SJCRH30 (cell line): ENCODE results near the gene ZNF230. TPM values are rescaled to one million over a fixed set of nuclear protein-coding genes. Genes with fewer than 3 reads are reported as not detected.

Source experiments
- DNase-seq, 2 experiments: peaks; one replicate each; pipeline ENCODE4 v3.0.0-alpha.2; 2015 to 2020
- H3K27ac ChIP-seq: fragments of 250-450 bp; sonication (Bioruptor Pico); 2 replicates; pipeline ENCODE4 v1.5.1; 2020; ENCODE audit warnings: mild to moderate bottlenecking, moderate library complexity
- H3K27me3 ChIP-seq: fragments of 250-450 bp; sonication (Bioruptor Pico); 2 replicates; pipeline ENCODE4 v1.5.1; 2020; ENCODE audit warnings: mild to moderate bottlenecking, moderate library complexity
- H3K36me3 ChIP-seq: fragments of 250-450 bp; sonication (Bioruptor Pico); 2 replicates; pipeline ENCODE4 v1.5.1; 2020; ENCODE audit warnings: mild to moderate bottlenecking, moderate library complexity
- H3K4me1 ChIP-seq: fragments of 250-450 bp; sonication (Bioruptor Pico); 2 replicates; pipeline ENCODE4 v1.5.1; 2020; ENCODE audit warnings: mild to moderate bottlenecking, moderate library complexity
- H3K4me3 ChIP-seq: fragments of 250-450 bp; sonication (Bioruptor Pico); 2 replicates; pipeline ENCODE4 v1.5.1; 2020; ENCODE audit warnings: mild to moderate bottlenecking, moderate library complexity
- H3K9me3 ChIP-seq: fragments of 250-450 bp; sonication (Bioruptor Pico); replicated peaks from 2 replicates; pipeline ENCODE4 v1.5.1; 2020; ENCODE audit warnings: mild to moderate bottlenecking, moderate library complexity
- total RNA-seq: library from RNA; depleted of rRNA; stranded (reverse); fragments of >200 nt; shearing (Covaris generic); gene quantifications from 2 replicates; pipeline ENCODE4 v1.2.3, GENCODE V29; 2014; rRNA removed

The ZNF230 gene
- total RNA-seq, result 6.0 and 6.5 TPM in 2 replicates

DNA sequence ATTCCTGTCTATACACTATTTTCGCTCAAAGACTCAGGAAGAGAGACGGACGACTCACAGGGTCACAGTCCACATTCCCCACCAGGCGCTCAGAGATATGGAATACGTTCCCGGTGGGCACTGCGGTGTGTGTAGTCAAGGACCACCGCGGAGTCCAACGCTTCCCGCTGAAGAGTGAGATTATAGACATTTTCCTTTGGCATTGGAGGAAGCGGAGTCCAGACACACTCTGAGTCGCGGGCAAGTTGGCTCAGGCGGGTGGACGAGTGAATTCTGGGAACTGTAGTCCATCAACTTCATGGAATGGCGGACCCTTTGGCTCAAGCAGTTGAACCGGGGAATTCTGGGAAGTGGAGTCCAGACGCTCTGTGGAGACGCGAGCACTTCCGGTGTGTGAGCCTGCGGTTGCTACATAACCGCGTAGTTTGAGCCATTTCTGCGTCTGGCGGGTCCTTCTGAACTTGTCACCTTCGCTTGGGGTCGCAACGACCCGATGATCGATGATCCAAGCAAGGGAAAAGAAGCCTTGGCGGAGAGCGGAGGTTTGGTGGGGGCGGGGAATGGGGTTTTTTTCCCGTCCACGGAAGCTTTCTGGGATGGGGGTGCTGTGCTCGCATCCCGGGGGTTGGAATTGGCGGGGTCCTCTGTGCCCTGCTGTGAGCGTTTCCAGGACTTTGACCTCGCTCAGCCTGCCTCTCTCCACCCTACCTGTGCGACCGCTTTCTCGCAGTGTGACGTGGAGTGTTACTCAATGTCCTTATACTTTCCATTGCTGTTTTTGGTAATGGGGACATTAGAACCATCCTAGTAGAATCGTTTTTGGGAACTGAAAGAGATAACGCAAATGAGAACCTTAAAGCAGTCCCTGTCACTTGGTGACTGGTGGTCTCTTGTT, at the start of gene ZNF230:
TSS of gene ZNF230 (plus strand) at position 392 of the 895 bp plus-strand sequence. CDS start 4,122 bp downstream, outside the sequence.
- Histone ChIP-seq H3K27ac (peak within 1 kb of the TSS; percentile 30; the same call in 1 of the 2 replicates), H3K4me3 (peak within 1 kb of the TSS; percentile 83), H3K36me3 (peaks cover 8% of the 10 kb centered on the region), H3K4me1 (no peaks in the 10 kb centered on the region; the same call in 1 of the 2 replicates), H3K9me3 (no peaks in the 10 kb centered on the region), H3K27me3 (no peaks in the 10 kb centered on the region)
- DNase-seq, result peak; percentile 92 to 97

DNA sequence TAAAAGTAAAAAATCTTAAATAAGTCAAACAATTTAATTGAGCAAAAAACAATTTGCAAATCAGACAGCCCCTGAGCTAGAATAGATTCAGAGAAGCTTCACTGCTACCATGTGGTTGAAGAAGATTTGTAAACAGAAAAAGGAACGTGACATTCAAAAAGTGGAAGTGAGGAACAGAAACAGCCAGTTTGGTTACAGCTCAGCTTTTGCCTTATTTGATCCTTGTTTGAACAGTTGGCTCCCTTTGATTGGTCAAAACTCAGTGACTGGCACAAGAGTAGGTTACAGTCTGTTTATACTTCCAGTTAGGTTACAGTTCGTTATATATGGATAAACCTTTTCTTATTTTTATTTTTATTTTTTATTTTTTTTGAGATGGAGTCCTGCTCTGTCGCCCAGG, 45.9 kb upstream of the ZNF230 start:
- Histone ChIP-seq H3K4me1 (no peaks in the 10 kb centered on the region), H3K9me3 (peaks cover 9% of the 10 kb centered on the region; the same call in 1 of the 2 replicates), H3K36me3 (no peaks in the 10 kb centered on the region), H3K27ac (no peak overlapping the region), H3K27me3 (no peaks in the 10 kb centered on the region), H3K4me3 (no peak overlapping the region)
- DNase-seq, result no peak

DNA sequence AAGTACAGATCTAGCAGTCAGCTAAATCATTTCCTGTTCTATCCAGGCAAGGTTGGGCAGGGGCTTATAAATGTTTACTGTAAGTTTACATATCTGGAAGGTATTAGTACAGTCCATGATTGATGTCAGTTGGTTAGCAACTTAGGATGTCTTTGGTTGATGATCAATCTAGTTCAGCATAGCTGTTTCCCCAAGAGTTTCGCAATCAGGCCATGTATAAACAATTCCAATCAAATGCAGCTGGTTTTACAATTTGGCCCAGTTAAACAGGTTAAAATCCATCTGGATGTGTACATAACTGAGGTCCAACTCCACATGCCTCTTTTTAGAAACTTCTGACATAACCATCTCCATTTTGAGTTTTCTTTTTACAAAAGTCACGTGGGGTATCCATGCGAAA, 44.9 kb upstream of the ZNF230 start:
- Histone ChIP-seq H3K36me3 (peaks cover 3% of the 10 kb centered on the region), H3K4me3 (no peak overlapping the region), H3K4me1 (no peaks in the 10 kb centered on the region), H3K9me3 (peaks cover 15% of the 10 kb centered on the region), H3K27ac (no peak overlapping the region), H3K27me3 (no peaks in the 10 kb centered on the region)
- DNase-seq, result no peak

DNA sequence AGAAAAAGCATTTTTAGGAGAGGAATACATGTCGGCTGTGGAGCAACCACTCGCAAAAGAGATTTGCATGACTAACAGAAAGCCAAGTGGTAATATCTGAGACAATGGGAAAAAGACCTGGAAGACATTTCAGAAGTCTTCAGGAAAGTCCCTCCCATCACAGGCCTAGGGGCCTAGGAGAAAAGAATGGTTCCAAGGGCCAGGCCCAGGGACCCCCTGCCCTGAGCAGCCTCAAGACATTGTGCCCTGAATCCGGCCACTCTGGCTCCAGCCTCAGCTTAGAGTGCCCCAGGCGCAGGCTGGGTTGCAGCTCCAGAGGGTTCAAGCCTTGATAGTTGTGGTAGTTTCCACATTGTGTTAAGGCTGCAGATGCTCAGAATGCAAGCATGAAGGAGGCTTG, 42.3 kb upstream of the ZNF230 start:
- no peaks in the 10 kb centered on the region for H3K27me3 ChIP-seq
- peaks cover 15% of the 10 kb centered on the region for H3K9me3 ChIP-seq
- no peak overlapping the region for H3K4me3 ChIP-seq
- DNase-seq, result no peak
- peaks cover 24% of the 10 kb centered on the region for H3K36me3 ChIP-seq
- no peaks in the 10 kb centered on the region for H3K4me1 ChIP-seq
- no peak overlapping the region for H3K27ac ChIP-seq

DNA sequence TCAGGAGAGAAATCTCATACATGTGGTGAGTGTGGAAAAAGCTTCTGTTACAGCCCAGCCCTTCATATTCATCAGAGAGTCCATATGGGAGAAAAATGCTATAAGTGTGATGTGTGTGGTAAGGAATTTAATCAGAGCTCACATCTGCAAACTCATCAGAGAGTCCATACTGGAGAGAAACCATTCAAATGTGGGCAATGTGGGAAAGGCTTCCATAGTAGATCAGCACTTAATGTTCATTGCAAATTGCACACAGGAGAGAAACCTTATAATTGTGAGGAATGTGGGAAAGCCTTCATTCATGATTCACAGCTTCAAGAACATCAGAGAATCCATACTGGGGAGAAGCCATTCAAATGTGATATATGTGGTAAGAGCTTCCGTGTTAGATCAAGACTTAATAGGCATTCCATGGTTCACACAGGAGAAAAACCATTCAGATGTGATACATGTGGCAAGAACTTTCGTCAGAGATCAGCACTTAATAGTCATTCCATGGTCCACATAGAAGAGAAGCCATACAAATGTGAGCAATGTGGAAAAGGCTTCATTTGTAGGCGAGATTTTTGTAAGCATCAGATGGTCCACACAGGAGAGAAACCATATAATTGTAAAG, 36.6 kb upstream of the ZNF230 start:
- H3K4me1 ChIP-seq, result 0 out of 2 replicates have a peak, but pooled peaks cover 2% of the 10 kb centered on the region
- DNase-seq, result no peak
- no peaks in the 10 kb centered on the region for H3K27me3 ChIP-seq
- peaks cover 38% of the 10 kb centered on the region for H3K9me3 ChIP-seq
- H3K36me3 ChIP-seq, result peaks cover 78% of the 10 kb centered on the region
- no peak overlapping the region for H3K27ac ChIP-seq
- H3K4me3 ChIP-seq, result no peak overlapping the region

DNA sequence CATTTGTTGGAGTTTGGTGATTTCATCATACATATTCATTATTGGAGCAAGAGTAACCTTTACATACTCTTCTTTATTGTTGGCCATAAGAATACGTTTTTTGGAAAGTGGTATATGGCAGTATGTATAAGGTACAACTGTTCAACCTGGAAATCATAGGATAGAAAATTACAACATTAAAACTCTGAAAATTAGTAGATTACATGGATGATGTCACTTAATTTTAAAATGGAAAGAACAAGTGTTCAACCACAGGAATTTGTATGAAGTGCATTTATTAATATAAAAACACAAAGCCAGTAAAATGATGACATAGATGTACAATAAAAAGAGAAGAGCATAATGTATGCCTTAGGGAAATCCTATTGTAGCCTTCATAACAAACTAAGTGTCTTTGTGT, 26.0 kb upstream of the ZNF230 start:
- Histone ChIP-seq H3K4me3 (no peak overlapping the region), H3K9me3 (no peaks in the 10 kb centered on the region; the same call in 1 of the 2 replicates), H3K4me1 (no peaks in the 10 kb centered on the region), H3K27me3 (no peaks in the 10 kb centered on the region), H3K27ac (no peak overlapping the region), H3K36me3 (no peaks in the 10 kb centered on the region)
- no peak for DNase-seq

DNA sequence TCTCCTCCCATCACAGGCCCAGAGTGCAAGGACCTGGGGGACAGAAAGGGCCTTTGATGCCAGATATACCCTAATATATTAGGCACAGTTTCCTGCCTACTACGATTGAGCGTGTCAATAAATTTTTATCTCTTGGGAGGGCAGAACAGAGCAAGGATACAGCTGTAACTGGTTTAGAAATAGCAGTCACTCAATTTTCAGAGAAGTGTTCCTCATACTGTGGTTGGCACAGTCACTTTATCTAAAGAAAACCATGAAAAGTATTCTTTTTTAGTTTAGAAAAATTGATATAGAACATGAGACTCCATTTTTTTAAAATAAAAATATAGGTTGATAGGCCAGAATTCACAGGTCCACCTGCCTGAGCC, 19.2 kb upstream of the ZNF230 start:
- H3K4me3 ChIP-seq, result peak overlapping the region; percentile 77
- H3K4me1 ChIP-seq, result 0 out of 2 replicates have a peak, but pooled peaks cover 2% of the 10 kb centered on the region
- no peak overlapping the region for H3K27ac ChIP-seq

DNA sequence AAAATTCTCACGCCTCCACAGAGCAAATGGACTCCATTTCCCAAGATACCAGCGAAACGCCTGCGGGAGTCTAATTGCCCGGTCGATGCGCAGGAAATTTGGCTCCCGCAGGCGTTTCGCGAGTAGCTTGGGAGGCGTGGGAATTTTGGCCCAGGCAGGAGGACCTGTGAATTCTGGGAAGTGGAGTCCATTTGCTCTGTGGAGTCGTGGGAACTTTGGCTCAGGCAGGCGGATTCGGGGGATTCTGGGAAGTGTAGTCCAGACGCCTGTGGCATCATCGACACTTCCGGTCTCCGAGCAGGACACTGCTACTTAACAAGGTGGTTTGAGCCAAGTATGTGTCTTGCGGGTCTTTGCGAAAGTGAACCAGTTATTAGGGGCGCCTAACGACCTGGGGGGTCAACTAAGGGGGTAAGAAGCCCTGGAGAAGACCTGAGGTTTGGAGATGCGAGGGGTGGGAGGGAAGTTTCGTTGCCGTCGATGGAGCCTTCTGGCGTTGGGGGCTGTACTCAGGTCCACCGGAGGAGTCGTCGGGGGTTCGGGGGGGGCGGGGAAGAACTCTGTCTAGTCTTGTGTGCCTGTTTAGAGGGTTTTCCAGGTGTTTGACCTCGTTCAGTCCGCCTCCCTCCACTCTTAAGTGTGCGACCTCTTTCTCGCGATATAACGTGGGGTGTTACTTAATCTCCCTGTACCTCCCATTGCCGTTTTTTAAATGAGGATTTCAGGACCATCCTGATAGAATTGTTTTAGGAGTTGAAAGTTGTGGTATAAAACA, 18.7 kb upstream of the ZNF230 start, which contains the start of gene ZNF155:
TSS of gene ZNF155 (plus strand) at position 277 of the 775 bp plus-strand sequence. CDS start 4,356 bp downstream, outside the sequence.
- peak within 1 kb of the TSS; percentile 77 for H3K4me3 ChIP-seq
- no peaks in the 10 kb centered on the region for H3K9me3 ChIP-seq
- H3K4me1 ChIP-seq, result 0 out of 2 replicates have a peak, but pooled peaks cover 2% of the 10 kb centered on the region
- peak; percentile 96 to 98 for DNase-seq
- H3K27ac ChIP-seq, result peak within 1 kb of the TSS; percentile 25; the same call in 1 of the 2 replicates
- H3K27me3 ChIP-seq, result no peaks in the 10 kb centered on the region
- no peaks in the 10 kb centered on the region; the same call in 1 of the 2 replicates for H3K36me3 ChIP-seq

More for the DNA sequence above, 19.2 kb upstream of the ZNF230 start:
- no peak for DNase-seq
- Histone ChIP-seq H3K9me3 (no peaks in the 10 kb centered on the region), H3K27me3 (no peaks in the 10 kb centered on the region), H3K36me3 (no peaks in the 10 kb centered on the region)

DNA sequence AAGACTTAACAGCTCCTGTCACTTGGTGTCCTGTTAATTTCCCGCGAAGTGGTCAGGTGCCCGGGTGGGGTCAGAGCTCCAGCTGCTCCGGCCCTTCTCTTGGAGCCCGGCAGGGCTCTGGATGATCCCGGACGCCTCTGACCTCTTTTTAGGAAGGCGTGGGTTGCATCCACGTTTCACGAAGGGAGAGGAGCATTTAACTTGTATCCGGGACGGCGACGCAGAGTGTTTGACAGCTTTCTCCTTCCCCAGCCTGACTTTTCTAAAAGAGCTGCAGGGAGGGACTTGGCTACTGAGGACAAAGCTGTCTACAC, 18.1 kb upstream of the ZNF230 start:
- H3K4me3 ChIP-seq, result peak overlapping the region; percentile 77
- DNase-seq, result peak in 1 of 2 experiments; percentile 28
- no peaks in the 10 kb centered on the region for H3K9me3 ChIP-seq
- no peaks in the 10 kb centered on the region for H3K27me3 ChIP-seq
- H3K27ac ChIP-seq, result peak overlapping the region; percentile 25; the same call in 1 of the 2 replicates
- H3K36me3 ChIP-seq, result no peaks in the 10 kb centered on the region; the same call in 1 of the 2 replicates
- 0 out of 2 replicates have a peak, but pooled peaks cover 2% of the 10 kb centered on the region for H3K4me1 ChIP-seq

DNA sequence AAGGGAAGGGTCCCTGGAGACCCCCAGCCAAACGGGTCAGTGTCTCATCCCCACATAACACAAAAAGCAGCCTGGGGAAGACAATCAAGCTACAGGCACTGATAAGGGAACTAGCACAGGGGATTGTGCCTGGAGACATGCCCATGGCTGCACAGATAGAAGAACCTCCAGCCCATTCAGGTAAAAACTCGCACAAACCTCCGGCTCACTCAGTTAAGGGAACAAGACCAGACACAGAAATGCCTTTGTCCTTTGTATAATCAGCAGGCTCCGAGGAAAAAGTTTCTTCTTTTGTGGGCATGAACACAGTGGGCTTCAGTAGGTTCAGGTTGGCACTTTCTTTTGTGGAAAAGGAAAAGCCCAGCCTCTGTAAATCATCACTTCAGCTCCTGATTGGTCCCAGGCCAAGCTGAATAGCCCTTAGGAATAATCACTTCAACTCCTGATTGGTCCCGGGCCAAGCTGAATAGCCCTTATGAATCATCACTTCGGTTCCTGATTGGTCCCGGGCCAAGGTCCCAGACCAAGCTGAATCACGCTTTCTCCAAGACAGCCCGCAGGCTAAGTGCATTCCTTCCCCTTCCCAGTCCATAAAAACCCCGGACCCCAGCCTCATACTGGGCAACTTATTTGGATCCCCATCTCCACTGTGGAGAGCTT, 5.0 kb upstream of the ZNF230 start:
- Histone ChIP-seq H3K36me3 (peaks cover 11% of the 10 kb centered on the region; the same call in 1 of the 2 replicates), H3K9me3 (no peaks in the 10 kb centered on the region), H3K27me3 (no peaks in the 10 kb centered on the region), H3K4me3 (no peak overlapping the region), H3K27ac (no peak overlapping the region), H3K4me1 (no peaks in the 10 kb centered on the region; the same call in 1 of the 2 replicates)
- DNase-seq, result no peak

DNA sequence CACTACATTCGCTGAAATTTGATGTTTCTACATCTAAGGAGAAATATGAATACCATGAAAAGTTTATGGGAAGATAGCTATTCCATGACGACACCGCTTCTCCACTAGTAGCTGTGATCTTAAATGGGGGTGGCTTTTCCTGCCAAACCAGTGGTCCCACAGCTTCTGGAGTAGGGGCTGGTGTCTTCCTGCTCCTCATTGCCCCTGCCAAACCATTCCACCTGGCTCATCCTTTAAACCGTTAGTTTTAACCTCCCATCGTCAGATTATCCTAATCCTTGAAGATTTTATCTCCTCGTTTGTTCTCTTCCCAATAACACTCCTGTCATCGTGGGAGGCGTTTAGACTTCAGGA, 568 bp upstream of the ZNF230 start:
- no peak for DNase-seq
- Histone ChIP-seq H3K4me1 (no peaks in the 10 kb centered on the region; the same call in 1 of the 2 replicates), H3K27ac (peak overlapping the region; percentile 30; the same call in 1 of the 2 replicates), H3K27me3 (no peaks in the 10 kb centered on the region), H3K9me3 (no peaks in the 10 kb centered on the region), H3K4me3 (peak overlapping the region; percentile 83), H3K36me3 (peaks cover 4% of the 10 kb centered on the region)

DNA sequence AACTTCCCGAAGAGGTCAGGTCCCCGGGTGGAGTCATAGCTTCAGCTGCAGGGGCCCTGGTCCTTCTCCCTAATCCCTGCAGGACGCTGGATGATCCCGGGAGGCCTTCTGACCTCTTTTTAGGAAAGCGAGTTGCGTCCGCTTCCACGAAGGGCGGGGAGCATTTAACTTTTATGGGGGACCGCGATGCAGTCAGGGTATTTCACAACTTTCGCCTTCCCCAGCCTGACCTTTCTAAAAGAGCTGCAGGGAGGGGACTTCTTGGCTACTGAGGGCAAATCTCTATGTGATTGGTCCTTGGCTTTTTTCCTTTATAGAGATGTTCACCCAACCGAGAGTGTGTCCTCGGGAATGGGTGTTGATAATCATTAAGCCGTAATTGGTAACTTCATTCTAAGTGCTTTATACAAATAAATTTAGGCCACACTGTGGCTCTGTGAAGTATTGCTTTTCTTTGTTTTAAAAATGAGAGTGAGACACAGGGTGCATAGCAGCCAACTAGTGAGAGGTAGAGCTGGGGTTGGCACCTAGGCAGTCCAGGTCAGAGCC, 778 bp downstream of the ZNF230 start:
- peak; percentile 7 to 24 for DNase-seq
- Histone ChIP-seq H3K36me3 (peaks cover 13% of the 10 kb centered on the region), H3K27ac (peak overlapping the region; percentile 30; the same call in 1 of the 2 replicates), H3K27me3 (no peaks in the 10 kb centered on the region), H3K4me3 (peak overlapping the region; percentile 83), H3K9me3 (no peaks in the 10 kb centered on the region), H3K4me1 (no peaks in the 10 kb centered on the region; the same call in 1 of the 2 replicates)

DNA sequence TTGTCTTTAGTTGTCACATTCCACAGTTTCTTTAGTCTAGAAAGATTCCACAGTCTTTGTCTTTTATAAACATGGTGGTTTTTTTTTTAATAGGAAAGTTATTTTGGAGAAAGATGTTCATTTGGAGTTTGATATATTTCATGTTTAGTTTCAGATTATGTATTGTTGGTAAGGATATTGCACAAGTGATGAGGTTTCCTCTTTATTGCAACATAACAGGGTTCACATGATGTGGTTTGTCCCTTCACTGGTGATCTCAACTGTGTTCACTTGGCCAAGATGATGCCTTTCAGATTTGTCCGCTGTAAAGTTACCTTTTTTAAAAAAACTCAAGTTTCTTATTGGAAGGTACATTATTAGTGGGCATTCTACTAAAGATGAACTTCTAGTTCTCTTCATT, 3.2 kb downstream of the ZNF230 start:
- Histone ChIP-seq H3K27ac (no peak overlapping the region), H3K27me3 (no peaks in the 10 kb centered on the region), H3K4me3 (no peak overlapping the region), H3K9me3 (peaks cover 9% of the 10 kb centered on the region; the same call in 1 of the 2 replicates), H3K4me1 (no peaks in the 10 kb centered on the region; the same call in 1 of the 2 replicates), H3K36me3 (peaks cover 38% of the 10 kb centered on the region)
- DNase-seq, result no peak
